ENCODE data around the gene POLR1E. TPM values are rescaled to one million over a fixed set of nuclear protein-coding genes. Genes with fewer than 3 reads are reported as not detected.

POLR1E gene
- total RNA-seq, 1 donor from 2014 or later, result 21.9 TPM

DNA sequence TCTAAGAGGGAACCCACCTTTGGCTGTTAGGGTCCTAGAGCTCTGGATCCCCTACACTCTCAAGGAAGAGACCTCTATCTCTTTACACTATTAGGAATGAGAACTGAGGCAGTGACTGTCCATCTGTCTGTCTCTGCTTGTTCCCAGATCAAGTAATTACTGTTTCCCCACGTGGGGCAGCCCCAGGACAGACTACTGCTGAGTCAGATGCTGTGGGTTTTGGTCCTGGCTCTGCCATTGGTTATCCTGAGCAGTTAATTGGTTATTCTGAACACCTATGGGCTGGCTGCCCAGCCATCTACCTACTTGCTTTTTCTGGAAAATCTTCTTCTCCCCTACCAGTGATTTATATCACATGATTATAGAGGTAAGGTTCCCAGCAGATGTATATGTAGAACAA is 57.1 kb downstream of the POLR1E start:
- H3K36me3 Mint-ChIP-seq (ENCODE audit: unreplicated experiment), result peaks cover 20% of the 10 kb centered on the region
- no peak overlapping the region for H3K4me3 Mint-ChIP-seq (ENCODE audit: unreplicated experiment)
- no peaks in the 10 kb centered on the region for H3K9me3 Mint-ChIP-seq (ENCODE audit: unreplicated experiment)
- no peak overlapping the region for H3K27ac Mint-ChIP-seq (ENCODE audit: unreplicated experiment)
- H3K27me3 Mint-ChIP-seq (ENCODE audit: unreplicated experiment), result no peaks in the 10 kb centered on the region
- no peak for DNase-seq (ENCODE audit: extremely low spot score, unreplicated experiment)
- TF ChIP-seq, protein P1, sequence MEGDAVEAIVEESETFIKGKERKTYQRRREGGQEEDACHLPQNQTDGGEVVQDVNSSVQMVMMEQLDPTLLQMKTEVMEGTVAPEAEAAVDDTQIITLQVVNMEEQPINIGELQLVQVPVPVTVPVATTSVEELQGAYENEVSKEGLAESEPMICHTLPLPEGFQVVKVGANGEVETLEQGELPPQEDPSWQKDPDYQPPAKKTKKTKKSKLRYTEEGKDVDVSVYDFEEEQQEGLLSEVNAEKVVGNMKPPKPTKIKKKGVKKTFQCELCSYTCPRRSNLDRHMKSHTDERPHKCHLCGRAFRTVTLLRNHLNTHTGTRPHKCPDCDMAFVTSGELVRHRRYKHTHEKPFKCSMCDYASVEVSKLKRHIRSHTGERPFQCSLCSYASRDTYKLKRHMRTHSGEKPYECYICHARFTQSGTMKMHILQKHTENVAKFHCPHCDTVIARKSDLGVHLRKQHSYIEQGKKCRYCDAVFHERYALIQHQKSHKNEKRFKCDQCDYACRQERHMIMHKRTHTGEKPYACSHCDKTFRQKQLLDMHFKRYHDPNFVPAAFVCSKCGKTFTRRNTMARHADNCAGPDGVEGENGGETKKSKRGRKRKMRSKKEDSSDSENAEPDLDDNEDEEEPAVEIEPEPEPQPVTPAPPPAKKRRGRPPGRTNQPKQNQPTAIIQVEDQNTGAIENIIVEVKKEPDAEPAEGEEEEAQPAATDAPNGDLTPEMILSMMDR (IDR thresholded peaks at IDR 0.05), result no peak
- H3K4me1 Mint-ChIP-seq (ENCODE audit: unreplicated experiment), result no peaks in the 10 kb centered on the region

DNA sequence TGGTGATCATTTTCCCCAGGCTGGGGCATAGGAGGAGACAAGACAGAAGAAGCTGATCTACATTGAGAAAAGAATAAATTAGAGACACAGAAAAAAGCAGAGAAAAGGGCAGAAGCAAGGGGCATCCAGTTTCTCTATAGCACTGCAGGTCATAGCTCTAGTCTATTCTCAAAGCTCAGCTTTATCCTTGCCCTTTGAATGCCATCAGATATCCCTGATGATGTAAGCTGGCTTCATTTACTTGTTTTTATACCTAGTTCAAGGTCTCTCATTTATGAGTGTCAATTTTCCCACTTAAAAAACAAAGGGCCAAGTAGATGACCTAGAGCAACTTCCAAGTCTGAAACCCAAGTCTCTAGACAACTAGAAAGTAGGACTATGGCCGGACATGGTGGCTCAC is 57.7 kb downstream of the POLR1E start:
- H3K36me3 Mint-ChIP-seq (ENCODE audit: unreplicated experiment), result peaks cover 20% of the 10 kb centered on the region
- no peak for DNase-seq (ENCODE audit: extremely low spot score, unreplicated experiment)
- H3K4me3 Mint-ChIP-seq (ENCODE audit: unreplicated experiment), result no peak overlapping the region
- H3K27ac Mint-ChIP-seq (ENCODE audit: unreplicated experiment), result no peak overlapping the region
- no peaks in the 10 kb centered on the region for H3K27me3 Mint-ChIP-seq (ENCODE audit: unreplicated experiment)
- H3K4me1 Mint-ChIP-seq (ENCODE audit: unreplicated experiment), result no peaks in the 10 kb centered on the region
- TF ChIP-seq, protein P1 (IDR thresholded peaks at IDR 0.05), result no peak
- no peaks in the 10 kb centered on the region for H3K9me3 Mint-ChIP-seq (ENCODE audit: unreplicated experiment)

DNA sequence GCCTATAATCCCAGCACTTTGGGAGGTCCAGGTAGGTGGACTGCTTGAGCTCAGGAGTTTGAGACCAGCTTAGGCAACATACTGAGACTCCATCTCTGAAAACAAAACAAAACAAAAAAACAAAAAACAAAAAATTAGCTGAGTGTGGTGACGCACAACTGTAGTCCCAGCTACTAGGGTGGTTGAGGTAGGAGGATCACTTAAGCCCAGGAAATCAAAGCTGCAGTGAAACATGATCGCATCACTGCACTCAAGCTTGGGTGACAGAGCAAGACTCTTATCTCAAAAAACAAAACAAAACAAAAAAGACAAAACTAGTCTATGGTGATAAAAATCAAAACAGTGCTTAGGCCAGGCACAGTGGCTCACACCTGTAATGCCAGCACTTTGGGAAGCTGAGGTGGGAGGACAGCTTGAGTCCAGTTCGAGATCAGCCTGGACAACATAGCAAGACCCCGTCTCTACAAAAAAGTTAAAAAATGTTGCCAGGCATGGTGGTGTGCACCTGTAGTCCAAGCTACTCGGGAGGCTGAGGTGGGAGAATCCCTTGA is 61.7 kb downstream of the POLR1E start:
- peaks cover 4% of the 10 kb centered on the region for H3K36me3 Mint-ChIP-seq (ENCODE audit: unreplicated experiment)
- H3K4me3 Mint-ChIP-seq (ENCODE audit: unreplicated experiment), result no peak overlapping the region
- H3K27ac Mint-ChIP-seq (ENCODE audit: unreplicated experiment), result no peak overlapping the region
- no peak for DNase-seq (ENCODE audit: extremely low spot score, unreplicated experiment)
- no peaks in the 10 kb centered on the region for H3K27me3 Mint-ChIP-seq (ENCODE audit: unreplicated experiment)
- no peaks in the 10 kb centered on the region for H3K9me3 Mint-ChIP-seq (ENCODE audit: unreplicated experiment)
- TF ChIP-seq, protein P1 (IDR thresholded peaks at IDR 0.05), result no peak
- peaks cover 2% of the 10 kb centered on the region for H3K4me1 Mint-ChIP-seq (ENCODE audit: unreplicated experiment)

DNA sequence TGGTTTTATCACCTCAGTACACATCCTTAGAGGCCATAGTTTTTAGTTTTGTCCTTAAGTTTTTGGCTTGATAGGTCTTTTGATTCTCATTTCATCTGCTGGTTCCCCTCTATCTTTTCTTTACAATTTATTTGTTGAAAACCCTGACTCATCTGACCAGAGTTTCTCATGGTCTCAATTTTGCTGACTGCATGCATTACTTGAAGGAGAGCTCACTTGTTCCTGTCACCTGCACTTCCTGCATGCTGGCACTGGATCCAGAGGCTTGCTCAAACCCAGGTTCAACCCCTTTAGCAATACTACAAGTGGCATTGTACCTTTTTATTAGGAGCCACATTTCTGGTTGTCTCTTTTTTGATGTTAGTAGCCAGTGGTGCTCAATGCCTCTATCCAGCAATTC is 63.8 kb downstream of the POLR1E start:
- H3K27ac Mint-ChIP-seq (ENCODE audit: unreplicated experiment), result no peak overlapping the region
- no peak overlapping the region for H3K4me3 Mint-ChIP-seq (ENCODE audit: unreplicated experiment)
- TF ChIP-seq, protein P1 (IDR thresholded peaks at IDR 0.05), result no peak
- H3K36me3 Mint-ChIP-seq (ENCODE audit: unreplicated experiment), result peaks cover 4% of the 10 kb centered on the region
- no peak for DNase-seq (ENCODE audit: extremely low spot score, unreplicated experiment)
- H3K4me1 Mint-ChIP-seq (ENCODE audit: unreplicated experiment), result peaks cover 2% of the 10 kb centered on the region
- H3K27me3 Mint-ChIP-seq (ENCODE audit: unreplicated experiment), result no peaks in the 10 kb centered on the region
- H3K9me3 Mint-ChIP-seq (ENCODE audit: unreplicated experiment), result no peaks in the 10 kb centered on the region

DNA sequence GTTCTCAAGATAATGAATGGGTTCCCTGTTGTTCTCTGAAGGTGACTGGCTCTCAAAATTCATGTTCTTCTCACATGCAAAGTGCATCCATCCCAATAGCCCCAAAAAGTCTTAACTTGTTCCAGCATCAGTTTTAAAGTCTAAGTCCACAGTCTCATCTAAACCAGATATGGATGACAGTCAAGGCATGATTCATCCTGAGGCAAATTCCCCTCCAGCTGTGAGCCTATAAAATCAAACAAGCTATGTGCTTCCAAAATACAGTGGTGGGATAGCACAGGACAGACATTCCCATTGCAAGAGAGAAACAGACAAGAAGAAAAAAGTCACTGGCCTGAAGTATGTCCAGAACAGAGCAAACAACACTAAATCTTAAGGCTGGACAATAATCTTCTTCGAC is 65.0 kb downstream of the POLR1E start:
- DNase-seq (ENCODE audit: extremely low spot score, unreplicated experiment), result no peak
- Mint-ChIP-seq H3K27me3 (ENCODE audit: unreplicated experiment) (no peaks in the 10 kb centered on the region), H3K4me3 (ENCODE audit: unreplicated experiment) (no peak overlapping the region), H3K27ac (ENCODE audit: unreplicated experiment) (no peak overlapping the region), H3K36me3 (ENCODE audit: unreplicated experiment) (peaks cover 3% of the 10 kb centered on the region), H3K4me1 (ENCODE audit: unreplicated experiment) (peaks cover 2% of the 10 kb centered on the region), H3K9me3 (ENCODE audit: unreplicated experiment) (no peaks in the 10 kb centered on the region)
- TF ChIP-seq, protein P1 (IDR thresholded peaks at IDR 0.05), result no peak
